K562 (cell line): ENCODE results near the gene SEZ6L. TPM values are rescaled to one million over a fixed set of nuclear protein-coding genes. Genes with fewer than 3 reads are reported as not detected.

Experiments
- ASH1L ChIP-seq: fragments of 450-650 bp; IDR thresholded peaks from 2 replicates; pipeline ENCODE4 v1.6.1; 2018; ENCODE audit warnings: borderline replicate concordance, mild to moderate bottlenecking, low read depth; ENCODE audit not compliant: partially characterized antibody
- BCOR ChIP-seq: fragments of 450-650 bp; IDR thresholded peaks from 2 replicates; pipeline ENCODE4 v1.6.1; 2016
- BDP1 ChIP-seq: IDR thresholded peaks from 3 replicates; pipeline ENCODE4 v1.6.1; 2011; ENCODE audit not compliant: insufficient read length, insufficient read depth
- CHCHD3 ChIP-seq: fragments of 250-450 bp; sonication (Bioruptor Pico); IDR thresholded peaks from 2 replicates; pipeline ENCODE4 v2.1.2; 2022; ENCODE audit warnings: mild to moderate bottlenecking
- LCOR ChIP-seq: sonication (generic); formaldehyde crosslinking; IDR thresholded peaks from 2 replicates; pipeline ENCODE4 v1.8.0; 2022; ENCODE audit warnings: mild to moderate bottlenecking, missing genetic modification reagents
- MTA1 ChIP-seq: fragments of 450-650 bp; IDR thresholded peaks from 2 replicates; pipeline ENCODE4 v1.6.1; 2017; ENCODE audit warnings: borderline replicate concordance
- PHF21A ChIP-seq: fragments of 450-650 bp; IDR thresholded peaks from 2 replicates; pipeline ENCODE4 v1.6.1; 2017; ENCODE audit warnings: low read depth, borderline replicate concordance
- WHSC1 ChIP-seq: IDR thresholded peaks from one replicate; pipeline ENCODE4 v1.6.1; 2012; ENCODE audit warnings: low read length, control low read depth, inconsistent platforms
- YY1 ChIP-seq, 3 experiments: IDR thresholded peaks; 2 replicates each; pipeline ENCODE4 v1.6.1; 2011; ENCODE audit warnings: low read length in 2 of 3, mild to moderate bottlenecking in 2 of 3, moderate library complexity in 2 of 3, borderline replicate concordance in 1 of 3, control low read depth in 1 of 3, low read depth in 1 of 3; ENCODE audit not compliant: insufficient read depth in 3 of 3, insufficient replicate concordance in 2 of 3, control insufficient read depth in 1 of 3, insufficient read length in 1 of 3; ENCODE audit errors: extremely low read depth in 1 of 3
- ZNF263 ChIP-seq: sonication (generic); formaldehyde crosslinking; IDR thresholded peaks from 2 replicates; pipeline ENCODE4 v1.8.0; 2022; ENCODE audit warnings: mild to moderate bottlenecking, missing genetic modification reagents, borderline replicate concordance
- ZNF282 ChIP-seq: sonication (generic); formaldehyde crosslinking; IDR thresholded peaks from 2 replicates; pipeline ENCODE4 v1.8.1; 2023; ENCODE audit warnings: missing genetic modification reagents
- ZNF318 ChIP-seq, 2 experiments: fragments of 450-650 bp; IDR thresholded peaks; 2 replicates each; pipeline ENCODE4 v1.6.1; 2016; ENCODE audit warnings: mild to moderate bottlenecking in 2 of 2, borderline replicate concordance in 1 of 2, low read depth in 1 of 2, moderate library complexity in 1 of 2
- polyA plus RNA-seq, 8 experiments: library from polyadenylated mRNA; depleted of rRNA in 4 of 8; stranded (reverse) in 5 of 8; unstranded in 3 of 8; fragments of >200 nt; fragmentation: Nextera tagmentation in 2 of 8; fragmentation: Illumina TruSeq in 1 of 8; extraction: Ambion mirVana in 2 of 8; extraction: Trizol in 1 of 8; gene quantifications; 2 replicates each; pipeline versions ENCODE4 v1.2.1 to v1.2.3, GENCODE V29; 2011 to 2014; ENCODE audit warnings: inconsistent platforms in 1 of 8, missing spikeins in 1 of 8
- total RNA-seq, 7 experiments: library from RNA; depleted of rRNA in 6 of 7; stranded (reverse); fragments of >200 nt in 6 of 7; fragmentation: Illumina TruSeq in 2 of 7; extraction: Trizol in 2 of 7; gene quantifications; 2 replicates each; pipeline versions ENCODE4 v1.2.1 to v1.2.3, GENCODE V29; 2011 to 2021; ENCODE audit warnings: low replicate concordance in 1 of 7
- TF ChIP-seq, protein P1 (sequence below), 2 experiments: fragments of 450-650 bp; IDR thresholded peaks; 2 replicates each; pipeline ENCODE4 v1.6.1; 2016
- TF ChIP-seq, protein P2 (sequence below): sonication (generic); formaldehyde crosslinking; IDR thresholded peaks from 2 replicates; pipeline ENCODE4 v1.9.0; 2022; ENCODE audit warnings: mild to moderate bottlenecking, missing genetic modification reagents

SEZ6L gene
- total and polyA plus RNA-seq, 9 of the 15 experiments (the other 6 are each of a cell fraction or from before 2014, with no cell fraction given): not detected

- no peak for TF ChIP-seq ZNF282 (CRISPR knock-in tag)
- TF ChIP-seq, protein P1, sequence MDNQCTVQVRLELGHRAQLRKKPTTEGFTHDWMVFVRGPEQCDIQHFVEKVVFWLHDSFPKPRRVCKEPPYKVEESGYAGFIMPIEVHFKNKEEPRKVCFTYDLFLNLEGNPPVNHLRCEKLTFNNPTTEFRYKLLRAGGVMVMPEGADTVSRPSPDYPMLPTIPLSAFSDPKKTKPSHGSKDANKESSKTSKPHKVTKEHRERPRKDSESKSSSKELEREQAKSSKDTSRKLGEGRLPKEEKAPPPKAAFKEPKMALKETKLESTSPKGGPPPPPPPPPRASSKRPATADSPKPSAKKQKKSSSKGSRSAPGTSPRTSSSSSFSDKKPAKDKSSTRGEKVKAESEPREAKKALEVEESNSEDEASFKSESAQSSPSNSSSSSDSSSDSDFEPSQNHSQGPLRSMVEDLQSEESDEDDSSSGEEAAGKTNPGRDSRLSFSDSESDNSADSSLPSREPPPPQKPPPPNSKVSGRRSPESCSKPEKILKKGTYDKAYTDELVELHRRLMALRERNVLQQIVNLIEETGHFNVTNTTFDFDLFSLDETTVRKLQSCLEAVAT (IDR thresholded peaks at IDR 0.05): peak in 1 of 2 experiments; percentile 61; a peak in 1 of 4 replicates
- TF ChIP-seq, protein P2, sequence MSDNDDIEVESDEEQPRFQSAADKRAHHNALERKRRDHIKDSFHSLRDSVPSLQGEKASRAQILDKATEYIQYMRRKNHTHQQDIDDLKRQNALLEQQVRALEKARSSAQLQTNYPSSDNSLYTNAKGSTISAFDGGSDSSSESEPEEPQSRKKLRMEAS: no peak
- TF ChIP-seq WHSC1: no peak
- TF ChIP-seq YY1 (IDR thresholded peaks at IDR 0.05; ENCODE audit: borderline replicate concordance in 1 of 3, control insufficient read depth in 1 of 3, extremely low read depth in 1 of 3, insufficient read depth in 3 of 3, insufficient read length in 1 of 3, insufficient replicate concordance in 2 of 3, low read depth in 1 of 3, low read length in 2 of 3): no peak
- TF ChIP-seq ZNF318 (IDR thresholded peaks at IDR 0.05; ENCODE audit: borderline replicate concordance in 1 of 2, low read depth in 1 of 2): no peak
- TF ChIP-seq MTA1: 0 out of 2 replicates have a peak, but pooled peaks have one; percentile 50
- peak; percentile 76 for TF ChIP-seq BCOR
- no peak for TF ChIP-seq ASH1L
- TF ChIP-seq PHF21A: no peak
- TF ChIP-seq LCOR: peak; percentile 84
- TF ChIP-seq BDP1: no peak
- peak; percentile 99 for TF ChIP-seq ZNF263
- TF ChIP-seq CHCHD3 (CRISPR knock-in tag): no peak
These were observed 235.7 kb downstream of the SEZ6L start (continued) for GRCh38 chr22:26404851-26405421.
